A172 (cell line): Measurements from ENCODE around the gene JMJD1C. TPM values are rescaled to one million over a fixed set of nuclear protein-coding genes. Genes with fewer than 3 reads are reported as not detected.
A peak's percentile ranks its signal among the peaks of the same experiment; 100 is the strongest.
"Not testable (repeated sequence)": the region's sequence is repeated elsewhere in the genome, so short reads cannot be mapped to it uniquely, and the experiment has no call there.

Source experiments
- DNase-seq: peaks from one replicate; pipeline ENCODE4 v3.0.0-alpha.2; 2015; ENCODE audit warnings: low spot score
- total RNA-seq: library from RNA; depleted of rRNA; stranded (reverse); fragments of >200 nt; shearing (Covaris generic); gene quantifications from 2 replicates; pipeline ENCODE4 v1.2.3, GENCODE V29; 2014

Gene JMJD1C
- total RNA-seq, 1 experiment from 2014 or later, result 98.3 TPM

DNA sequence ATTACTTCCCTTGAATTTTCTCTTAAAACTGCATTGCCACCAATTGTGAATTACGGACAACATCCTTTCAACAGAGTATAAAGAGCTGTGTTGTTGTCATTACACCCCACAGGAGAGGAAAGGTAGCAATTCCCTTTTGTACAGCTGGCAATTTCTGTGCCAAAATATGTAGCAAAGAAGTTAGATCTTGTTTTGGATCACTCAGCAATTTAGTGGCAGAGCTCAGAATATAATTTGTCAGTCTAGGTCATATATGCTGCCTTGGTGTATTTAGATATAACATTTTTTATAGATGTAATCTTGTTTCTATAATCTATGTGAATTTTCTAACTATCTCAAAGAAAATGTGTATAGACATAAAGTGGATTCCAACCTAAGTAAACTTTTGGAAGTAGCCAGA lies 293.9 kb downstream of the JMJD1C start:
- DNase-seq, result no peak

DNA sequence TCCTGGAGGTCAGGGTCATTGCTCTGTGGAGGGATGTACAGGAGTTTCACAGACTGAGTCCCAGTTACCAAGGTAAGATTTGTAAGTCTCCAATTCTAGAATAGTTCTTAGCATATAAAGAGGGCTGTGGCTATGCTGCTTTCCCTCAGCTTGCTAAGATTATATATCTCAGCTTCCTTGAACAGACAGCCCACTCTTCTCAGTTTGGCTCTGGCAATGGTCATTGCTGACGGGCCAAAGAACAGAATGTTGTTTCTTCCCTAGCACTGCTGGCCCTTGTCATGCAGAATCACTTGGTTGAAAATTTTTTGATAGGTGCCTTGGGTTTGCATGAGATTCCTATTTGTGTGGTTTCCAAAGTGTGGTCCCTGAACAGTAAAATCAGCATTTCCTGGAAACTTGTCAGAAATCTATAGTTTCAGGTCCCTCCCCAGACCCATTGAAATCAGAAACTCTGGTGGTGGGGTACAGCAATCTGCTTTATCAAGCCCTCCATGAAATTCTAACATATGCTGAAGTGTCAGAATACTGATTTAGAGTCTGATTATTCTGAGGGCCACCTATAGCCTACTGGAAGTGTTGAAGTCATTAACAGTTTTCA lies 294.4 kb downstream of the JMJD1C start:
- no peak for DNase-seq

DNA sequence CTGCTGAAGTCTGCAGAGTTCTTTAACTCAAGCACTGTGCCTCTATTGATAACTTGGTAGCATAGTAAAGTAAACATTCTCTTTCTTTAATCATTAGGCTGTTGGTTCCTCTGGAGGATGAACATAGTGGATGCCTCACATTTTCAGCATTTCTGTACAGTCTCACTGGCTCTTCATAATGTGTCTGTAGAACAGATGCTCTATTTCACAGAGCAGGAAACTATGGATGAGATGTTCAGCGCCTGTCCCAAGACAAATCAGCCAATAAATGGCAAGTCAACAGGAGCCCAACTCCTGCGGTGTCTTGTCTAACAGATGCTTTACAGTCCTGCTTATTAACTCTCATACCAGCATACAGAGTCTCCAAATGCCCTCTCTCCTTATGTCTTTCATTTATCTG lies 296.2 kb downstream of the JMJD1C start:
- no peak for DNase-seq

DNA sequence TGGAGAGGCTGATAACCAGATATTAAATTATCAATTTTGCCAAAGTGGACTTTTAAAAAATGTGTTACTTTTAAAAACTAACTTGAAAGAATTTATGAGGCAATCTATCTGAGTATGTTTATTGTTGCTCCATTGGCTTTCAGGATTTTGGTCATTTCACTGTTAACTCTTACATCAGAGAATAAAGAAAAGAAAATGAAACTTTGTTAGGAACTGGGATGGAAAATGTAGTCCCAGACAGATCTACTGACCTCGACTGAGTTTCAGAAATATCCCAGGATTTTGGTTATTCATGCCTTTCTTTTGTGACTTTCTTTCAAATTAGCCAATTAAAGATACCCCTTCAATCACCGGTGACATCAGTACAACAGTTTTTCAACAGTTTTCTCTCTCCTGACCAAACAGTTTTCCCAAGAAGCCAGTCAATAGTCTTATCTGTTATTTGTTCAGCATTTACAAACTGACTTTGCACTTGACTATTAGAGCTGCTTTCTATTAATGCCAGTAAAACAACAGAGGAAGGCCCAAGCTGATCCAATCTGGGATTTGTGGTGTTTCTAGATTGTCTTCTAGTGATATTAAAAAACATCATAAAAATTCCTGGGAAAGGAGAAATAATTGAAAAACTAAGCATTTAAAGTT lies 296.8 kb downstream of the JMJD1C start:
- no peak for DNase-seq

DNA sequence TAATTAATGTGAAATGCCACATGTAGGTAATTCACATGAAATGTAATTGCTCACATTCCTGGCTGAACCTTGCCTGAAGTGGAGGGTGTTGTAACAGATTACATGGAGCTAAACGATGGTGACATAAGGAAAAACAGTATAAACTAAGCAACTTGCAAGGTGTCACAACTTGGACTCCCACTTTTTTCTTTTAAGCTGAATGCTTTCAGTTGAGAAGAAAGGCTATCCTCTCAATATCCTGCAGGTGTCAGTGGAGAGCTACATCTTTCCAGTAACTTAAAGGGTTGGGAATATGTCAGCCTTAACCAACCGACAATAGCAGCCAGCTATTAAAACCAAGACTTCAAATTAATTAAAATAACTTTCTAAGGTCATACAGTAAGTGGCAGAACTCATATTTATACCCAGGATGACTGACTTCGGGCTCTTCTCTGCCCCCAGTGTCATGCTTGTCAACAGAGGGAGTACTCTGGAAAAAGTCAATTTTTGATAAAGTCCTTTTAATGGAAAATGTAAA lies 299.0 kb downstream of the JMJD1C start:
- DNase-seq, result peak; percentile 74

DNA sequence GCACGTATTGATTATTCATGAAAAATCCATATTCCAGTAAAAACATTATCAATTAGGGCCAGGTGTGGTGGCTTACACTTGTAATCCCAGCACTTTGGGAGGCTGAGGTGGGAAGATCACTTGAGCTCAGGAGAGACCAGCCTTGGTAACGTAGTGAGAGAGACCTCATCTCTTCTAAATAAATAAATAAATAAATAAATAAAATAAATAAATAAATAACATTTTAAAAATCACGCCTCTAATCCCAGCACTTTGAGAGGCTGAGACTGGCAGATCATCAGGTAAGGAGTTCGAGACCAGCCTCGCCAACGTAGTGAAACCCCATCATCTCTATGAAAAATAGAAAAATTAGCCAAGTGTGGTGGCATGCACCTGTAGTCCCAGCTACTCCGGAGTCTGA lies 300.5 kb downstream of the JMJD1C start:
- DNase-seq, result no peak

DNA sequence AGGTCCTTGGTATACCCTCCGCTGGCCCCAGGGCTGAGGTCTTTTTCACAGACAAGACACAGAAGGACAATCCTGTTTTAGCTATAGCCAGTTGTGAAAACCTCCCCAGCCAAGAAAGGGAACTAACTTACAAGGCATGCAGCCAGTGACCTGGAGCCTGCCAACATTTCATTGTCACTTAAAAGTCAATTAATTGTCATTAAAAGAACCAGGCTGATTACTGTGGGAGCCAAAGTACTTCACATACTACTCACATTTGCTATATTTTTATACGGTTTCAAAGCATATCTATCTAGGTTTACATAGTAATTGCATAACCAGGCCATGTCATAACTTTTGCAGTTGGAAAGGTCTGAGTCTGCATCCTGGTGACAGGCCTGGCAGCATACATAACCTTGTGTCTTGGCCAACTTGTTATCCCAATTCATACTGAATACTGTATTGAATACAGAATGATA lies 301.6 kb downstream of the JMJD1C start:
- DNase-seq, result no peak

DNA sequence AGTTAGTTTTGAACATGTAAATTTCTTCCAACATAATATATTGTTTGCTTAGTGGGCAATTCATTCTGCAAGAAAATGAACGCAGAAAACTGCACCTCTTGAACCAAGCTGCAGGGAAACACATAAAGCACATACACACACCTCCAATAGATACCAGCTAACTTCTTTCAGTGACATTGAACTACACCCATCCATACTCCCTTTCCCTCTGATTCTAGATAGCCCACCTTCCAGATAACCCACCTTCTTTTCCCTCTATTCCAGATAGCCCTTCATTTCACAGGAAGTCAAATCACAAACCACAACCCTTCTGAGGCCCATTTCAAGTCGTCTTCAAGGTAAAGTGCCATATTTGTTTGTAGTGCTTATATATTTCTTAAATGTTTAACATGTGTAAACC lies 304.2 kb downstream of the JMJD1C start:
- no peak for DNase-seq

DNA sequence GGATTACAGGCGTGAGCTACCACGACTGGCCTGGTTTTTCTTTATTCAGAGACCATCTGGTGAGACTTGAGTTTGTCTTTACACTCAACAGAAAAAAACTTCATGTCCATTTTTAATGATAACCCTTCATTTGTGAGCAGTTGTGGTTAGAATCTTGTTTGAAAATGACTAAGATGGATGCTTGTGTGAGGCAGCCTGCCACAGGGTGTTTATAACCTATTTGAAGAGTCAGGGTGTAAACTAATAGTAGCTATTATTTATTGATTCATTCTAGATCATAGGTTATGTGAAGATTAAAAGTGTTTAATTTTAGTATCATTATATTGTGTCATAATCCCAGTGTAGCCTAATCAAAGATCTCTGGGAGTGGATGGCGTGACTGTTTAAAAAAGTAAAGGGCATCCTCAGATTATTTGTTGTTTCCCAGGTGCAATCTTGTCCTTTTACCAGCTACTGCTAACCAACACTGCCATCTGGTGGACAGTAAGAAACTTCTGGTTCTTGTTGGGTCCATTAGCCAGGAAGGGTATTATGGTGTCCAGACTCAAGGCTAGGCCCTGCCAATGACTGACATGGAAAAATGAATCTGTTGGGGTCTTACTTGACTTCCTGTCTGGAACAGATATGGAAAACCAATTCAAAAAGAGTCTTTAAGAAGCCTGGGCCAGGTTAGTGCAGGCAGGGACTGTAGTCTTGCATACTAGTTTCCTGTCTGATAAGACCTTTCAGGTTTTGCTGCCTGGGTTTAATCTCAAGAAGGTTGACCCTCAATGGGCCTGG lies 307.7 kb downstream of the JMJD1C start:
- peak; percentile 75 for DNase-seq

DNA sequence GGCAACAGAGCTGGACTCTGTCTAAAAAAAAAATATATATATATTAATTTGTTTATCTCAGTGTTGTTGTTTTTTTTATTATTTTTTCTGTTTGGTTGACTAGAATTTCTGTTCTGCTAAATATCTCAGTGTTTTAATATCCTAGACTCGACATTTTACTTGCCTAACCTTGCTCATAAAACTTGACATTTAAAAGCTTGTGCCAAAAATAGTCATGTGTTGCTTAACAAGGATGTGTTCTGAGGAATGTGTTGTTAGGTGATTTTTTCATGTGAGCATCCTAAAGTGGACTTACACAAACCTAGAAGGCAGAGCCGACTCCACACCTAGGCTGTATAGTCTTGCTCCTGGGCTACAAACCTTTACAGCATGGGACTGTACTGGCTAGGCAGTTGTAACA lies 309.5 kb downstream of the JMJD1C start:
- no peak for DNase-seq

DNA sequence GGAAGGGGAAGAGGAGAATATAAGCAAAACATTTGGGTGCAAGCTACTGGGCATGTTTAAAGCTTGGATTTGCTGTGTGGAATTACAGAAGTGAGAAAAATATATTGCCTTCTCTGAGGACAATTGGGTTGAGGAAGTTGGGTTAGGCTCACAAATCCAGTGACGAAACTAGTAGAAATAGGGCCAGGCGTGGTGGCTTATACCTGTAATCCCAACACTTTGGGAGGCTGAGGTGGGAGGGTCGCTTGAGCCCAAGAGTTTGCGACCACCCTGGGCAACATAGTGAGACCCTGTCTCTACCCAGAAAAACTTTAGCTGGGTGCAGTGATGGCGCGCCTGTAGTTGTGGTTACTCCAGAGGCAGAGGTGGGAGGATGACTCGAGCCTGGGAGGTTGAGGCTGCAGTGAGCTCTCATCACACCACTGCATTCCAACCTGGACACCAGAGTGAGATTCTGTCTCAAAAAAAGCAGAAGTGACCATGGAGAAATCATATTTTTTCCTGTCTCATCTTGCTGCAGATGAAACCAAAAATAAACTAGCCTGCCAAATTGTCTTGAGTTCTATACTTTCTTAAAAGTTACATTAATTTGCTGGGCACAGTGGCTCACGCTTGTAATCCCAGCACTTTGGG lies 310.3 kb downstream of the JMJD1C start:
- no peak for DNase-seq

DNA sequence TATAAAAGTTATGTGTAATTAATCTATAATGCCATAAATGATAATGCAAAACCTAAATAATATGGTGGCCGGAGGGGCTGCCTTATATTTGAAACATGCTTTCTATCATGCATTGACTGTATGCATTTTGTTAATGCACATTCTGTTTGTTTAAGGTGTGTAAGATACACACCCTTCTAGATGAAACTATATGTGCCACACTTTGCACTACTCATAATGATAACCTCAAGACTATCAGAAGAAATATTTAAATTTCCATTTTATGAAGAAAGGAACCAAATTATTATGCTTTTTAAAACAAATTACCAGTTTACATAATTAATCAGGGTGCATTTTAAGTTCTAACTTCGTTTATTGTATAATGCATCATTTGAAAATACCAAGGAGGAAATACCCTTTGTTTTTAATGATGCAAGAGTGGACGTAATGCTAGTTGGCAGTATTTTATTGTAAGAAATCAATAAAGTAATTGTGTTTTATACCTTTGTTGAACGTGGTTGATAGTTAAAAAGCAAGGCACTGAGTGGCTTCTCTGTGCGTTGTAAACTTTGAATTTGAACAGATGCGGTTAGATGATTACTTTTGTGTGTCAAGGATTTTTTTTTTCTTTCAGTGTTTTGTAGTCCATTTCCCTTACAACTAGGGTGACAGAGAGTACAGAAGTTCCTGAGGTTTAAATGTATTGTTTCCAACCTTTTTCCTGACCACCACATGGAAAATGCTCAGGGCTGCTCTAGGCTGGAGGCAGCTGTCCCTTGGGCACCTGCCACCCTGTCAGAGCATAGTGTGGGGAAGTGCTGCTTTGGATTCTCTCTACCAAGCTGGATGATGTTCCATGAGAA lies 311.0 kb downstream of the JMJD1C start:
- DNase-seq, result no peak

DNA sequence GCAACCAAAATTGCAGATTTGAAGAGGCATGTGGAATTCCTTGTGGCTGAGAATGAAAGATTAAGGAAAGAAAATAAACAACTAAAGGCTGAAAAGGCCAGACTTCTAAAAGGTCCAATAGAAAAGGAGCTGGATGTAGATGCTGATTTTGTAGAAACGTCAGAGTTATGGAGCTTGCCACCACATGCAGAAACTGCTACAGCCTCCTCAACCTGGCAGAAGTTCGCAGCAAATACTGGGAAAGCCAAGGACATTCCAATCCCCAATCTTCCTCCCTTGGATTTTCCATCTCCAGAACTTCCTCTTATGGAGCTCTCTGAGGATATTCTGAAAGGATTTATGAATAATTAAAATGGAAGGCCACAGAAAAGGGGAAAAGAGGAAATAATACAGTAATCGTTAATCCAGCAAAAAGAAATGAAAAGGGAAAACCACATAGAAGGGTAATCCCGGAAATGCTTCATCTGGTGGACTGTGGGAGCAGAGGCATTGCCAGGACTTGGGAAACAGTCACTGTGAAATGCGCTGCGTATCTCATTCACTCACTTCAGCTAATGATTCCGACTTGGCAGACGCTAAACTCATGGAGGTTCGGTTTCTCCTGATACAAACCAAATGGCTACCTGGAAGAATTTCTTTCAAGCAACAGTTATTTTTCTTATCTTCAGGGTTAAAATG lies 311.8 kb downstream of the JMJD1C start:
- DNase-seq, result not testable (repeated sequence)

DNA sequence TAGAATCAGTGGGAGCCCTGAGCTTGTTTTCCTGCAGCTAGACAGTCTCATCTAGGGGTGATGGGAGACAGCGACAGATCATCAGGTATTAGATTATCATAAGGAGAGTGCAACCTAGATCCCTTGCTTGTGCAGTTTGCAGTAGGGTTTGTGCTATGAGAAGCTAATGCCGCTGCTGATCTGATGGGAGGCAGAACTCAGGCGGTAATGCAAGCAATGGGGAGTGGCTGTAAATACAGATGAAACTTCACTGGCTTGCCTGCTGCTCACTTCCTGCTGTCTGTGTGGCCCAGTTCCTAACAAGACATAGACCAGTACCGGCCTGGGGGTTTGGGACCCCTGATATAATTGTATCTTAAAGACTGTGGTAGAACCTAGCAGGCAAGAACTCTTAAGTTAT lies 315.0 kb downstream of the JMJD1C start:
- DNase-seq, result no peak

DNA sequence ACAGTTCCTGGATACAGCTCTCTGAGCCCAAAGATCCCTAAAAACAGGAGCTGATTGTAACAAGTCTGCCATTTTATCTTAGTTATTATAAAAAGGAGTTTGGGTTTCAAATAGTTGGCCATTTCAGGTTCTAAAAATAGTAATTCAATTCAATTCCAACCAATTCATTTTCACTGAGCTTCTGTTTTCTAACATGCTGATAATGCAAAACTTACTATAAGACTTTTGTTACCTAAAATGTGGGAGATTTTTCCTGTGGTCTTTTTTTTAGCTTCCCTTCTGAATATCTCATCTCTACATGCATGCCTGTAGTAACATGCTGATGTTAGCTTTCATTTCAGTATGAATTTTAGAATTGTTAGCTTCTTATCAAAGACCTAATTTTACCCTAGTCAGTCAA lies 319.3 kb downstream of the JMJD1C start:
- DNase-seq, result no peak

DNA sequence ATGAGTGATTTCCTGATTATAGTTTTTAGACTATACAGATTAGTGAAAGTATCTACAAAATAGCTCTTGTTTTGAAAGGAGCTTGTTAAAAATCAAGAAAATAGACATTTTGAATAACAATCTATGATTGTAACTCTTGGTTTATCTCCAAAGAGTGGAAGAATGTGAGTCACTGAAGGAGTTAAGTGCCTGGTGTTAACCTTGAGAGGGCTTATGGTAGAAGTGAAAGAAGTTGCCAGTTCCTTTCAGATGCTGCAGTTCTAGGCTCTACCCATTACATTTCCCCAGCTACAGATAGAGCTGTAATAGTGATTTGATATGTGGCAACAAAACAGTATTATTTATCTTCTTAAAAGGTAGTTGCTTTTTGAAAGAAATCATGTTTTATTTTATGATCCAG lies 320.0 kb downstream of the JMJD1C start:
- DNase-seq, result no peak

DNA sequence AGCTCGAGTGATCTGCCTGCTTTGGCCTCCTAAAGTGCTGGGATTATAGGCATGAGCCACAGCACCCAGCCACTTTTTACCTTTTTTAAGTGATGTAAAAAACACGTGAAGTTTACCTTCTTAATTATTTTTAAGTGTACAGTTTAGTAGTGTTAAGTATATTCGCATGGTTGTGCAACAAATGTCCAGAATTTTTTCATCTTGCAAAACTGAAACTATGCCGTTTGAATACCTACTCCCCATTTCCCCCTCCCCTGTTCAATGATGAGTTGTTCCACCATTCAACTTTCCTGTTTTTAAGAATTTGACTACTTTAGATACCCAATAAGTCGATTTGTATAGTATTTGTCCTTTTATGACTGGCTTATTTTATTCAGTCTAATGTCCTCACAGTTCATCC lies 321.8 kb downstream of the JMJD1C start:
- DNase-seq, result no peak

DNA sequence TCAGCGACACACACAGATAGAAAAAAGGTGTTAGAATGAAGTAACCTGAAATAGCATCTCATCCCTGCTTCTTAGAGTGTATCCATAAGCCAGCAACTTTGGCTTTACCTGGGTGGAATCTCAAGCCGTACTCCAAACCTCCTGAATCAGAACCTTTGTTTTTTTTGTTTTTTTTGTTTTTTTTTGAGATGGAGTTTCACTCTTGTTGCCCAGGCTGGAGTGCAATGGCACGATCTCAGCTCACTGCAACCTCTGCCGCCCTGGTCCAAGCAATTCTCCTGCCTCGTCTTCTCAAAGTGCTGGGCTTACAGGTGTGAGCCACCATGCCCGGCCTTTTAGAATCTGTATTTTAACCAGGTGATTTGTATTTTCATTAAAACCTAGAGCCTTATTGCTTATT lies 323.6 kb downstream of the JMJD1C start:
- no peak for DNase-seq

DNA sequence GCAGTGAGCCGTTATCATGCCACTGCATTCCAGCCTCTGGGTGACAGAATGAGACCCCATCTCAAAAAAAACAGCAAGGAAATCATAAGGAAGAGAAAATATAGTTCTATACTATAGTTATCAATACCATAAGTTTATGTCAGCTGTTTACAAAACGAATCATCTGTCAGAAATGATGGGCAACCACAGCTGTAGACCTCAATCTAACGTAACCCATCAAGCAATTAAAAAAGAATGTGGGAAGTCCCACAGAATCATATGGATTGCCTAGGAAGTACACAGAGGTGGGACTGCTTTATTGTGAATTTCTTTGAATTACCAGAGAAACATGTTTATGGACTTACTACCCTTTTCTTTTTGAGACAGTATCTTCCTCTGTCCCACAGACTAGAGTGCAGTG lies 325.7 kb downstream of the JMJD1C start:
- DNase-seq, result no peak

DNA sequence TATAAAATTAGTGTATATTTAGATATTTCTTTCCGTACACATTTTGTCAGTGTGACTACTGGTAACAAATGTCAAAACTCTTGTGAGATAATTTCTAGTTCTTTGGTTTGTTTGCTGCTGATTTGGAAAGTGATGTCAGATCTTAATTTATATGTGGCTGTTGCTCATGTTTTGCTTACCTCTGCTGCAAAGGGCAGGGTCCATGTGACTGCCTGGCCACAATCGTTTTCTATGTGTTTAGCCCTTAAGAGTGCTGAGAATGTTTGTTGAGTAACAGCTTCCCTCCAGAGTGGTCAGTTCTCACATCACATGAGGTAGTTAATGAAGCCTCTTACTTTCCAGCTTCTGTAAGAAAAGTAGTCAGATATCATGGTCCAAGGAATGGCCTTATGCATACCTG lies 328.5 kb downstream of the JMJD1C start:
- DNase-seq, result no peak
